NCI-H1105 (cell line): ENCODE results near the gene MRC2.

Source experiments
- DNase-seq: peaks from one replicate; lab custom pipeline; 2025; lab: John Stamatoyannopoulos, UW

Gene MRC2

GRCh38 chr17:62631936-62632924 lies 4.8 kb downstream of the MRC2 start:
- no peak for DNase-seq

- DNase-seq = no peak
Measured at GRCh38 chr17:62637809-62638208, 10.3 kb downstream of the MRC2 start.

- no peak for DNase-seq
Measured at GRCh38 chr17:62641153-62641552, 13.7 kb downstream of the MRC2 start.

- DNase-seq = no peak
Measured at GRCh38 chr17:62641951-62642350, 14.5 kb downstream of the MRC2 start.

- DNase-seq = no peak
Measured at GRCh38 chr17:62643496-62643895, 16.0 kb downstream of the MRC2 start.

GRCh38 chr17:62644487-62645173 lies 17.2 kb downstream of the MRC2 start:
- DNase-seq = no peak

GRCh38 chr17:62648251-62648955 lies 20.9 kb downstream of the MRC2 start:
- DNase-seq = no peak

- DNase-seq = no peak
Measured at GRCh38 chr17:62648956-62649294, 21.5 kb downstream of the MRC2 start.

GRCh38 chr17:62649570-62649969 lies 22.1 kb downstream of the MRC2 start:
- no peak for DNase-seq

GRCh38 chr17:62650587-62650986 lies 23.1 kb downstream of the MRC2 start:
- no peak for DNase-seq

- peak; percentile 39 for DNase-seq
Measured at GRCh38 chr17:62652251-62653001, 25.0 kb downstream of the MRC2 start.

GRCh38 chr17:62653002-62653825 lies 25.7 kb downstream of the MRC2 start:
- peak; percentile 82 for DNase-seq

- no peak for DNase-seq
Measured at GRCh38 chr17:62653826-62654761, 26.6 kb downstream of the MRC2 start.

GRCh38 chr17:62655656-62656055 lies 28.2 kb downstream of the MRC2 start:
- DNase-seq = no peak

GRCh38 chr17:62656446-62656845 lies 29.0 kb downstream of the MRC2 start:
- no peak for DNase-seq

GRCh38 chr17:62657145-62657665 lies 29.7 kb downstream of the MRC2 start:
- no peak for DNase-seq

- DNase-seq = no peak
Measured at GRCh38 chr17:62657690-62658089, 30.2 kb downstream of the MRC2 start.

GRCh38 chr17:62658136-62658920 lies 30.9 kb downstream of the MRC2 start:
- no peak for DNase-seq

- DNase-seq = no peak
Measured at GRCh38 chr17:62660629-62661118, 33.2 kb downstream of the MRC2 start.
